NCI-H2081 treated with DMSO at 0.1 percent for 48 hours (cell line): ENCODE data around the gene FHAD1.
A peak's percentile ranks its signal among the peaks of the same experiment; 100 is the strongest.
"Not testable (repeated sequence)": the region's sequence is repeated elsewhere in the genome, so short reads cannot be mapped to it uniquely, and the experiment has no call there.

Experiments used
- DNase-seq: peaks from one replicate; lab custom pipeline; 2025; lab: John Stamatoyannopoulos, UW

The FHAD1 gene

DNA sequence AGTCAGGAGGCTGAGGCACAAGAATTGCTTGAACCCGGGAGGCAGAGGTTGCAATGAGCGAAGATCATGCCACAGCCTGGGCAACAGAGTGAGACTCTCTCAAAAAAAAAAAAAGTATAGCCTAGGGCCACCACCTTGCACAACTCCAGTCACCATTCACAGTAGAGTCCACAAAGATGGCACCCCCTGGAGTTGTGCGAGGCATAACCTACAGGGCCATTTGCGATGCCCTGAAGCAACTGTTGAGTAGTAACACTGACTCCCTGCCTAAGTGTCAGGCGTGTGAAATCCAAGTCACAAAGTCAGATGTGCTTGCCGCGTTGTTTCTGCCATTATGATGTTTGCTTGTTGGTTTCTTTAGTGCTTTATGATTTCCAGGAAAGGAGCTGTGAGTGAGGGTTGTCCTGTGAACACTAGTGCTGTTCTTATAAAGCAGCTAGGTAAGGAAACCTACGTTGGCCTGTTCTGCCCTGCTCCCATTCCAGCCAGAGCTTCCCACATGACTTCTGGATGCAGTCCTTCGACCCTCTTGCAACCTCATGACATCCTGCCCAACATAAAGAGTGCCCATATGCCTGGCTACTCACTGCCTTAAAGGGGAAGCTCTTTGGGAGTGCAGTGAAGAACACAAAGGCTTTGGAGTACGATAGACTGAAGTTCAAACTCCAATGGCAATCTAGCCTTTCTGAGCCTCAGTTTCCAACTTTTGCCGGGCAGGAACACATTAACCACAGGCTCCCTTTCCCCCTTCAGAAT lies 29.8 kb downstream of the FHAD1 start:
- no peak for DNase-seq

DNA sequence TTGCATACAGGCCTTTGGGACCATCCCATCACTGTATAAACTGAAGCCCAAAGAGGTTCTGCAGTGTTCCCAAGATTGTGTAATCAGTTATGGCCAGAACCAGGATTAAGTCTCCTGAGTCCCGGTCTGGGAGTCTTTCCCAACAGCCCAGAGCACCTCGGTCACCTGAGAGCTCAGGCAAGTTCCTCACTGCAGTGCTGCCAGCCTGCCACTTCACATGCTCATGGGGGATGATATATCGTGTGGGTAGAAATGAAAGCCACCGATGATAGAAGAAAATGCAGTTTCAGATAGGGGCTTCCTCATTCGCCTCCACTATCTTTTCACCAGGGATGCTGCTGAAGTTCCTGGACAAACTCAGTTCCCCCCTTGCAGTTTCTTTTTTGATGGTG lies 30.4 kb downstream of the FHAD1 start:
- no peak for DNase-seq

GRCh38 chr1:15277933-15278332 lies 30.9 kb downstream of the FHAD1 start:
- no peak for DNase-seq

DNA sequence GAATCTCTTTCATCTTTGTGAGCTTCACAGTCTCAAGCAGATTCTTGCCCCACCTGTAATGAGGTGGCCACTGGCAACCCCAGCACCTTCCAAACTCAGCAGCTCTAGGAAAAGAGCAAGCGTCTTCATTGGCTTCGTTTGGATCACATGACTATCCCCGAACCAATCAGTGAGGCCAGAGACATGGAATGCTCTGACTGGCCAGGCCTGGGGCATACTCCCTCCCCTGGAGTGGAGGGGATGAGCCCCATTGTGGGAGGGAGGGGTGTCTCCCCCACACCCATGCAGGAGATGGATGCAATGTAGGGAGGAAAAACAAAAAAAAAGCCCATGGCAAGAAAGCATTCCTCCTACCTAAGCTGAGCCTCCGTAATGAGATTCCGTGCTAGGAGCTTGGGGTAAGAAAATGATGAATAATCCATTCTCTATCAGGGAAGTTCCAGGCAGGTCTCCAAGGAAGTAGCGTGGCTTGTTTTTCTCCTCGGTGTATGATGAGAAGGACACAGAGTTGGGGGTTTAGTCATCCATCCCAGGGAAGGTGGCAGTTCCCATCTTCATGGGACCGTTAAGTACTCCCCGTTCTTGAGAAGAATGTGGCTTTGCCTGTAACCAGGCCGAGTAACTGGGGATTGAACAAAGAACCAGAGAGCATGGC lies 32.7 kb downstream of the FHAD1 start:
- no peak for DNase-seq

DNA sequence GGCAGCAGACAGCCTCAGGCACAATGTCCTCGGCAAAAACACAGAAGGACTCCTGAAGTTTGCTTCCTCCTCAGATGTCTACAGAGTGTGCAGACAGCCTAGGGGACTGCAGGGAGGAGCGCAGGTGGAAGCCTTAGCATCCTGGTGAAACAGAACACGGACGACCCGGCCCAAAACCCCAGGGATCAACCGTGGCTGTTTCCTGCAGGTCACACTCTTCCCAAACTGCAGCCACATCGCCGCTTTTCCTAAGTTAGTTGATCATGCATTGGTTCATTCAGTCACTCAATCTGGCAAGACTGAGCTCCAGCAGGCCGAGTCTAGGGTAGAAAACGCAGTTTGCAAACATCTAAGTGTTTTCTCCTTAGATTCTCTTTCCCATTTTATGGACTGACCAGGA lies 33.4 kb downstream of the FHAD1 start:
- no peak for DNase-seq

- DNase-seq, result no peak
Observed at GRCh38 chr1:15282038-15282437, 35.0 kb downstream of the FHAD1 start.

DNA sequence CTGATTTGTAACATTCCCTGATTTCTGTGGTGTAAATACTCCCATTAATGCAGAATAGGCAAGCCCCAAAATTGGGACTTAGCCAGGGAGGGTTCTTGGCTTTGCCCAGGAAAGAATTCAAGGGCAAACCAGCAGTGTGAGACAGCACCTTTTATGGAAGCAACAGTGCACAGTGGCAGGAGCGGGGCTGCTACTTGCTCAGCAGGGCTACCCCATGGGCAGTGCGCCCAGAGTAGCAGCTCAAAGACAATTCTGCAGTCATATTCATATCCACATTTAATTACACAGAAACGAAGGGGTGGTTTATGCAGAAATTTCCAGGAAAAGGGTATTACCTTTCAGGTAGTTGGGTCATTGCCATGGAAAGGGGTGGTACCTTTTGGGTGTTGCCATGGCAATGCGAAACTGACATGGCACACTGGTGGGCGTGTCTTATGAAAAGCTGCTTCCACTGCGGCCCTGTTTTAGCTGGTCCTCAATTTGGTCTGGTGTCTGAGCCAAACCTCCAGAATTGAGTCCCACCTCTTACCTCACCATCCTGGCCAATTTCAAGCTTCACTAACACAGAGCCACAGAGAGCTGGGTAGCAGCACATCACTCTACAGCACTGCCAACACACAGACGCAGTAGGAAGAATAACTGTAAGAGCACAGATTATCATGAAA lies 35.9 kb downstream of the FHAD1 start:
- peak; percentile 26 for DNase-seq

GRCh38 chr1:15283526-15283925 lies 36.5 kb downstream of the FHAD1 start:
- DNase-seq, result no peak

- no peak for DNase-seq
Observed at GRCh38 chr1:15286452-15286851, 39.4 kb downstream of the FHAD1 start.

- DNase-seq, result no peak
Observed at GRCh38 chr1:15287035-15287979, 40.3 kb downstream of the FHAD1 start.

GRCh38 chr1:15288173-15288926 lies 41.3 kb downstream of the FHAD1 start:
- no peak for DNase-seq

DNA sequence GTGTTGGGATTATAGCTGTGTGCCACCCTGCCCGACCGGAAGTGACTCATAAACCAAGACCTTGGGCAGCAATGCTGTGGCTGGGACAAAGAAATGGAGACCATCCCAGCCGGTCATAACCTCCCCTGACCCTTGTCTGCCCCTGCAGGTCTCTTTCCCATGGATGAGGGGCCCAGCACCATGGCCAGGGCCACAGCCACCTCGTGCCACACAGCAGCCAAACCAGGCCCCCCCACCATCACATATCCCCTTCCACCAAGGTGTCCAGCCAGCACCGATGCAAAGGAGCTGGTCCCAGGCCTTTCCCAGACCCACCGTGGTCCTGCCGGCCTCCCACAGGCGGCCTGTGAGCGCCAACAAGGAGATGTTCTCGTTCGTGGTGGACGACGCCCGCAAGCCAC lies 42.2 kb downstream of the FHAD1 start:
- DNase-seq, result no peak

DNA sequence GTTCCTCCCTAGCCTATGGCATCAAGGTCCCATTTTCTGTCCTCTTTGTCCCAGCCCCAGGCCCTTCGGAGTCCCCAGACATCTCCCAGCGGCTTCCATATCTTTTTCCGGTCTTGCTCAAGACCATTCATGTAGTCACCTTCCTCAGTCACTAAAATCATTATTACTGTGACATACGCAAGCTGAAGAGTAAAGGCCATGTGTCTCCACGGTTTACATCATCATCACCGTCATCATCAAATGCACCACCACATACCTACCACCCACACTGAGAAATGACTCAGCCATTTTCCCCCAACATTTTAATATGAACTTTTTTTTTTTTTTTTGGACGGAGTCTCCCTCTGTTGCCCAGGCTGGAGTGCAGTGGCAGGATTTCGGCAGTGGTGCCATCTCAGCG lies 43.4 kb downstream of the FHAD1 start:
- no peak for DNase-seq

DNA sequence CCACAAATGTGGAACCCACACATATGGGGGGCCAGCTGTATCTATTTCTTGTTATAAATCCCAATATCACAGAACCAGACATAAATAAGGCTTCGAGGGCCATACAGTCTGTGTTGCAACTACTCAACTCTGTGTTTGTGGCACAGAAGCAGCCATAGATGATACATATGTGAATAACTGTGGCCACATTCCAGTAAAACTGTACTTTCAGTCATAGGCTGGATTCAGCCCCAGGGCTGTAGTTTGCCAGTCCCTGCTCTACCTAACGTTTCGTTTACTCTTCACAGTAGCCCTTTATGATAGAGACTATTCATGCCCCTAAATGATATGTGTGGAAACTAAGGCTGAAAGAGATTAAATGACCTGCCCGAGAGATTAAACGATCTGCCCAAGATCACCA lies 48.7 kb downstream of the FHAD1 start:
- DNase-seq, result no peak

GRCh38 chr1:15296585-15297321 lies 49.7 kb downstream of the FHAD1 start:
- no peak for DNase-seq

- not testable (repeated sequence) for DNase-seq
Observed at GRCh38 chr1:15297975-15298374, 51.0 kb downstream of the FHAD1 start.

GRCh38 chr1:15299179-15299578 lies 52.2 kb downstream of the FHAD1 start:
- DNase-seq, result no peak

DNA sequence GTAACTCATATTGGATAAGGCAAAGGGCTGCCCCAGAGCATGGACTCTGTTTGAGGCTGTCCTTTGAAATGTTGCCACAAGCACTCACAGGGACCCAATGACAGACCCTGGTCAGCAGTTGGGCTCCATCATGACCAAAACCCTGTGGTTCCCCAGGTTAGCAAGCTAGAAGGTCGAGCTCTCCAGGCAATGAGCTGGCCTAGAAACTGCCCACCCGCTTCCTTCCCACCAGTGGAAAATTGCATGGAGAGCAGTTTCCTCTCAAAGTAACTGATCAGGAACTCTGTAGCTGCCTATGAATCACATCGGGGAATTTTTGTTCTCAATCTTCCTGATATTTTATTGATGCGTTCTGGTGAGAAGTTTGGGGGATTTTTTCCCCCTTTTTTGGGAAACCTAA lies 52.8 kb downstream of the FHAD1 start:
- DNase-seq, result no peak

- no peak for DNase-seq
Observed at GRCh38 chr1:15303935-15304334, 56.9 kb downstream of the FHAD1 start.

DNA sequence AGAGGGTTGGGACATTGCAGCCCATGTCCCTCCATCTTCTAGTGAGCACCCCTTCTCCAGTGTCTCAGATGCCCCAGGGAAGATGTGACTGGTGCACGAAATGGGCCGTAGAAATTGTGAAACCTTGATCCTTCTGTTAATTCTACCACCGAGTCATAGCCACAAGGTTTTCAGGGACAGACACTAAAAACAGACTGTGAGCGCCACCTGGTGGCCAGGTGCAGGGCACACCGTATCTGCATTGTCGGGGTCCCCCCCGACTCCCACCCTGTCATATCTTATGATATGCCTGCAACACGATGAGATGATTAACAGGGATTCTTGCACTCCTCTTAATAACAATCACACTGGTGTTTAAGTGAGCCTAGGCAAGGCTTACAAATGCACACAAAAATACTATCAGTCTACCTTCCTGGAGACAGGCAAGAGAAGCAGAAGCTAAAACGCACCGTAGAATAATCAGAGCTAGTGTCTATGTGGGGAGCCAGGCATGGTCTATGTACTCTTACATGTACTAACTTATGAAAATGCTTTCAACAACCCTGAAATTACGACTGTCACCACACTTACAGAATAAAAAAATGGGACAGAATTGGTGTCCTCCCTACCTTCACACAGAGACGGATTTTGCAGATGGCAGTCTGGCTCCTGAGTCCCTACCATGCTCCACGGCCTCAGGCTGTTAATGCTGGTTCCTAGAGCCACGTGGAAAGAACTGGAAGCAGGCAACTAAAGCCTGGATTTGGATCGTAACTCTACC lies 57.9 kb downstream of the FHAD1 start:
- DNase-seq, result no peak
